Prostate gland (tissue), 2 donors: Measurements from ENCODE around the gene TMEM69.

Source experiments
- CTCF ChIP-seq, 4 experiments: fragments of 200-600 bp in 2 of 4; fragments of 450-650 bp in 2 of 4; sonication (generic) in 2 of 4; IDR thresholded peaks; 1 replicate in 3 of 4; 2 replicates in 1 of 4; pipeline ENCODE4 v1.5.1; 2016 to 2019; ENCODE audit warnings: antibody characterized with exemption in 4 of 4, mild to moderate bottlenecking in 2 of 4, moderate library complexity in 2 of 4
- POLR2A ChIP-seq: fragments of 450-650 bp; IDR thresholded peaks from one replicate; pipeline ENCODE4 v1.6.1; 2016; ENCODE audit warnings: antibody characterized with exemption, mild to moderate bottlenecking

GRCh38 chr1:45640293-45640692 lies 47.7 kb upstream of the TMEM69 start:
- TF ChIP-seq POLR2A = no peak
- no peak for TF ChIP-seq CTCF (IDR thresholded peaks at IDR 0.05)
